GM12878 (cell line): ENCODE data around the gene ZBTB48. TPM values are rescaled to one million over a fixed set of nuclear protein-coding genes. Genes with fewer than 3 reads are reported as not detected.

Experiments
- BACH1 ChIP-seq: fragments of 450-650 bp; IDR thresholded peaks from 2 replicates; pipeline ENCODE4 v1.6.1; 2017; ENCODE audit warnings: mild to moderate bottlenecking, borderline replicate concordance
- KLF5 ChIP-seq: fragments of 450-650 bp; IDR thresholded peaks from 2 replicates; pipeline ENCODE4 v1.6.1; 2014; ENCODE audit warnings: mild to moderate bottlenecking; ENCODE audit not compliant: partially characterized antibody
- MXI1 ChIP-seq: fragments of 150-350 bp; IDR thresholded peaks from 2 replicates; pipeline ENCODE4 v1.6.1; 2011; ENCODE audit warnings: low read depth, mild to moderate bottlenecking, inconsistent platforms, low read length, improper control_type of control experiment
- MYC ChIP-seq: IDR thresholded peaks from 2 replicates; pipeline ENCODE4 v1.6.1; 2011; ENCODE audit warnings: mild to moderate bottlenecking, low read length, moderate library complexity, inconsistent platforms; ENCODE audit not compliant: insufficient read depth, insufficient replicate concordance, insufficient read length, severe bottlenecking
- NBN ChIP-seq: fragments of 450-650 bp; IDR thresholded peaks from 2 replicates; pipeline ENCODE4 v1.6.1; 2016
- PAX5 ChIP-seq: IDR thresholded peaks from 2 replicates; pipeline ENCODE4 v1.6.1; 2011; ENCODE audit warnings: low read depth, low read length, borderline replicate concordance
- PML ChIP-seq: IDR thresholded peaks from 2 replicates; pipeline ENCODE4 v1.6.1; 2012; ENCODE audit warnings: low read length, inconsistent platforms
- RAD51 ChIP-seq: fragments of 450-650 bp; IDR thresholded peaks from 2 replicates; pipeline ENCODE4 v1.6.1; 2016; ENCODE audit warnings: moderate library complexity, mild to moderate bottlenecking, inconsistent platforms
- SIN3A ChIP-seq: IDR thresholded peaks from 2 replicates; pipeline ENCODE4 v1.6.1; 2012; ENCODE audit warnings: low read depth, low read length, improper control_type of control experiment
- polyA plus RNA-seq, 11 experiments: library from polyadenylated mRNA; depleted of rRNA in 4 of 11; unstranded in 6 of 11; stranded (reverse) in 5 of 11; fragments of >200 nt; fragmentation: Nextera tagmentation in 4 of 11; fragmentation: Illumina TruSeq in 1 of 11; extraction: Ambion mirVana in 4 of 11; extraction: Trizol in 1 of 11; gene quantifications; 1 replicate in 1 of 11; 2 replicates in 10 of 11; pipeline versions ENCODE4 v1.2.1 to v1.2.3, GENCODE V29; 2011 to 2016; ENCODE audit warnings: inconsistent platforms in 2 of 11, missing spikeins in 2 of 11, low read depth in 1 of 11
- total RNA-seq, 4 experiments: library from RNA; depleted of rRNA in 3 of 4; stranded (reverse); fragments of >200 nt in 3 of 4; fragmentation: Illumina TruSeq in 1 of 4; extraction: Trizol in 1 of 4; gene quantifications; 2 replicates each; pipeline versions ENCODE4 v1.2.1 to v1.2.3, GENCODE V29; 2013 to 2021
- TF ChIP-seq, protein P1 (sequence below): fragments of 450-650 bp; IDR thresholded peaks from 2 replicates; pipeline ENCODE4 v1.6.1; 2016; ENCODE audit warnings: mild to moderate bottlenecking, moderate library complexity, borderline replicate concordance
- TF ChIP-seq, protein P2 (sequence below): fragments of 450-650 bp; IDR thresholded peaks from 2 replicates; pipeline ENCODE4 v1.6.1; 2018; ENCODE audit warnings: borderline replicate concordance, mild to moderate bottlenecking; ENCODE audit not compliant: partially characterized antibody
- TF ChIP-seq, protein P3 (sequence below): IDR thresholded peaks from 2 replicates; pipeline ENCODE4 v1.6.1; 2012; ENCODE audit warnings: mild to moderate bottlenecking, low read depth, low read length
- TF ChIP-seq, protein P4 (sequence below): IDR thresholded peaks from 2 replicates; pipeline ENCODE4 v1.6.1; 2011; ENCODE audit warnings: borderline replicate concordance, low read depth, mild to moderate bottlenecking, moderate library complexity, mixed read lengths, low read length; ENCODE audit not compliant: insufficient read depth; ENCODE audit errors: extremely low read length
- TF ChIP-seq, protein P5 (sequence below): fragments of 450-650 bp; IDR thresholded peaks from 2 replicates; pipeline ENCODE4 v1.6.1; 2017; ENCODE audit warnings: mild to moderate bottlenecking, low read depth, inconsistent platforms; ENCODE audit not compliant: poor library complexity, severe bottlenecking

ZBTB48 gene
- total and polyA plus RNA-seq, 10 of the 15 experiments (the other 5 are each of a cell fraction or from before 2014, with no cell fraction given), result 1.00 to 25.3 (median 16.7) TPM

DNA sequence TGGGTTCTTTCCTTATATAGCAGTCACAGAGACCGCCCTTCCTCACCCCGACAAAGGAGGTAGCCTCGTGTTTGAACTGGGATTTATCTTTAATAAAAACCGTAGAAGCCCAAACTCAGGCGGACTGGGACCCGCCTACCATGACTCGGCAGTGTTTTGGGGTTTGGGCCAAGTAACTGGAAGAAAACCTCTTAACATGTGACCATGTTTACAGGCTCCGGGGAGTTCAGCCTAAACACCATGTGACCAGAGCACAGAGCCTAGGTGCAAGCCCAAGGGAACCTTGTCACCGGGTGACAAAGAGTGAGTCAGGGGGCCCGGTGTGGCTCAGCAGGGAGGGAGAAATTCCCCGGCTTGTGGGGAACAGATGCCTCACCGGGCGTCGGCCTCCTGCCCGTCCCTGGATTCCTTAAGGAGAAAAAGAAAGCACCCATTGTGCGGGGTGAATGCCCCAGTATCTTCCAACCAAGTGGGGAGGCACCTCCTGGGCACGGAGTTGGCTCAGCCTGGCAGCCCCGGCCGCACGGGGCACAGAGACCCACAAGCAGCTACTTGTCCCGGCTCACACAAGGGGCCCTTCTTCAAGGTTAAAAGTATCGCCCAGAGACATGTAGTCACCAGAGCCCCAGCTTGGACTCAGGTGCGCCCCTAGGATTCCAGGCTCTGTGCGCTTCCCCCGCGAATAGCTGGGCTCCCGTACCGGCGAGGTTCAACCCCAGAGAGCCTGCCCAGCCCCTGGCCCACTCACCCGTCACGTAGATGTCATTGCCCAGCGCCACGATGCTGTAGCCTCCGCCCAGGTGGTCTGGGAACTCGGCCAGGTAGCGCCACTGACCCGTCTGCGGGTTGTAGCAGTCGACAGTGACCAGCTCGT, 21.5 kb downstream of the ZBTB48 start (continued):
- TF ChIP-seq, protein P1, sequence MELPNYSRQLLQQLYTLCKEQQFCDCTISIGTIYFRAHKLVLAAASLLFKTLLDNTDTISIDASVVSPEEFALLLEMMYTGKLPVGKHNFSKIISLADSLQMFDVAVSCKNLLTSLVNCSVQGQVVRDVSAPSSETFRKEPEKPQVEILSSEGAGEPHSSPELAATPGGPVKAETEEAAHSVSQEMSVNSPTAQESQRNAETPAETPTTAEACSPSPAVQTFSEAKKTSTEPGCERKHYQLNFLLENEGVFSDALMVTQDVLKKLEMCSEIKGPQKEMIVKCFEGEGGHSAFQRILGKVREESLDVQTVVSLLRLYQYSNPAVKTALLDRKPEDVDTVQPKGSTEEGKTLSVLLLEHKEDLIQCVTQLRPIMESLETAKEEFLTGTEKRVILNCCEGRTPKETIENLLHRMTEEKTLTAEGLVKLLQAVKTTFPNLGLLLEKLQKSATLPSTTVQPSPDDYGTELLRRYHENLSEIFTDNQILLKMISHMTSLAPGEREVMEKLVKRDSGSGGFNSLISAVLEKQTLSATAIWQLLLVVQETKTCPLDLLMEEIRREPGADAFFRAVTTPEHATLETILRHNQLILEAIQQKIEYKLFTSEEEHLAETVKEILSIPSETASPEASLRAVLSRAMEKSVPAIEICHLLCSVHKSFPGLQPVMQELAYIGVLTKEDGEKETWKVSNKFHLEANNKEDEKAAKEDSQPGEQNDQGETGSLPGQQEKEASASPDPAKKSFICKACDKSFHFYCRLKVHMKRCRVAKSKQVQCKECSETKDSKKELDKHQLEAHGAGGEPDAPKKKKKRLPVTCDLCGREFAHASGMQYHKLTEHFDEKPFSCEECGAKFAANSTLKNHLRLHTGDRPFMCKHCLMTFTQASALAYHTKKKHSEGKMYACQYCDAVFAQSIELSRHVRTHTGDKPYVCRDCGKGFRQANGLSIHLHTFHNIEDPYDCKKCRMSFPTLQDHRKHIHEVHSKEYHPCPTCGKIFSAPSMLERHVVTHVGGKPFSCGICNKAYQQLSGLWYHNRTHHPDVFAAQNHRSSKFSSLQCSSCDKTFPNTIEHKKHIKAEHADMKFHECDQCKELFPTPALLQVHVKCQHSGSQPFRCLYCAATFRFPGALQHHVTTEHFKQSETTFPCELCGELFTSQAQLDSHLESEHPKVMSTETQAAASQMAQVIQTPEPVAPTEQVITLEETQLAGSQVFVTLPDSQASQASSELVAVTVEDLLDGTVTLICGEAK, result 0 out of 2 replicates have a peak, but pooled peaks have one; percentile 4
- peak; percentile 85; the same call in 1 of the 2 replicates for TF ChIP-seq BACH1
- no peak; the same call in 1 of the 2 replicates for TF ChIP-seq SIN3A
- TF ChIP-seq, protein P2, sequence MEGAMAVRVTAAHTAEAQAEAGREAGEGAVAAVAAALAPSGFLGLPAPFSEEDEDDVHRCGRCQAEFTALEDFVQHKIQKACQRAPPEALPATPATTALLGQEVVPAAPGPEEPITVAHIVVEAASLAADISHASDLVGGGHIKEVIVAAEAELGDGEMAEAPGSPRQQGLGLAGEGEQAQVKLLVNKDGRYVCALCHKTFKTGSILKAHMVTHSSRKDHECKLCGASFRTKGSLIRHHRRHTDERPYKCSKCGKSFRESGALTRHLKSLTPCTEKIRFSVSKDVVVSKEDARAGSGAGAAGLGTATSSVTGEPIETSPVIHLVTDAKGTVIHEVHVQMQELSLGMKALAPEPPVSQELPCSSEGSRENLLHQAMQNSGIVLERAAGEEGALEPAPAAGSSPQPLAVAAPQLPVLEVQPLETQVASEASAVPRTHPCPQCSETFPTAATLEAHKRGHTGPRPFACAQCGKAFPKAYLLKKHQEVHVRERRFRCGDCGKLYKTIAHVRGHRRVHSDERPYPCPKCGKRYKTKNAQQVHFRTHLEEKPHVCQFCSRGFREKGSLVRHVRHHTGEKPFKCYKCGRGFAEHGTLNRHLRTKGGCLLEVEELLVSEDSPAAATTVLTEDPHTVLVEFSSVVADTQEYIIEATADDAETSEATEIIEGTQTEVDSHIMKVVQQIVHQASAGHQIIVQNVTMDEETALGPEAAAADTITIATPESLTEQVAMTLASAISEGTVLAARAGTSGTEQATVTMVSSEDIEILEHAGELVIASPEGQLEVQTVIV, result no peak
- TF ChIP-seq, protein P3, sequence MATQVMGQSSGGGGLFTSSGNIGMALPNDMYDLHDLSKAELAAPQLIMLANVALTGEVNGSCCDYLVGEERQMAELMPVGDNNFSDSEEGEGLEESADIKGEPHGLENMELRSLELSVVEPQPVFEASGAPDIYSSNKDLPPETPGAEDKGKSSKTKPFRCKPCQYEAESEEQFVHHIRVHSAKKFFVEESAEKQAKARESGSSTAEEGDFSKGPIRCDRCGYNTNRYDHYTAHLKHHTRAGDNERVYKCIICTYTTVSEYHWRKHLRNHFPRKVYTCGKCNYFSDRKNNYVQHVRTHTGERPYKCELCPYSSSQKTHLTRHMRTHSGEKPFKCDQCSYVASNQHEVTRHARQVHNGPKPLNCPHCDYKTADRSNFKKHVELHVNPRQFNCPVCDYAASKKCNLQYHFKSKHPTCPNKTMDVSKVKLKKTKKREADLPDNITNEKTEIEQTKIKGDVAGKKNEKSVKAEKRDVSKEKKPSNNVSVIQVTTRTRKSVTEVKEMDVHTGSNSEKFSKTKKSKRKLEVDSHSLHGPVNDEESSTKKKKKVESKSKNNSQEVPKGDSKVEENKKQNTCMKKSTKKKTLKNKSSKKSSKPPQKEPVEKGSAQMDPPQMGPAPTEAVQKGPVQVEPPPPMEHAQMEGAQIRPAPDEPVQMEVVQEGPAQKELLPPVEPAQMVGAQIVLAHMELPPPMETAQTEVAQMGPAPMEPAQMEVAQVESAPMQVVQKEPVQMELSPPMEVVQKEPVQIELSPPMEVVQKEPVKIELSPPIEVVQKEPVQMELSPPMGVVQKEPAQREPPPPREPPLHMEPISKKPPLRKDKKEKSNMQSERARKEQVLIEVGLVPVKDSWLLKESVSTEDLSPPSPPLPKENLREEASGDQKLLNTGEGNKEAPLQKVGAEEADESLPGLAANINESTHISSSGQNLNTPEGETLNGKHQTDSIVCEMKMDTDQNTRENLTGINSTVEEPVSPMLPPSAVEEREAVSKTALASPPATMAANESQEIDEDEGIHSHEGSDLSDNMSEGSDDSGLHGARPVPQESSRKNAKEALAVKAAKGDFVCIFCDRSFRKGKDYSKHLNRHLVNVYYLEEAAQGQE, result no peak
- TF ChIP-seq, protein P4, sequence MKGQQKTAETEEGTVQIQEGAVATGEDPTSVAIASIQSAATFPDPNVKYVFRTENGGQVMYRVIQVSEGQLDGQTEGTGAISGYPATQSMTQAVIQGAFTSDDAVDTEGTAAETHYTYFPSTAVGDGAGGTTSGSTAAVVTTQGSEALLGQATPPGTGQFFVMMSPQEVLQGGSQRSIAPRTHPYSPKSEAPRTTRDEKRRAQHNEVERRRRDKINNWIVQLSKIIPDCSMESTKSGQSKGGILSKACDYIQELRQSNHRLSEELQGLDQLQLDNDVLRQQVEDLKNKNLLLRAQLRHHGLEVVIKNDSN, result peak; percentile 49
- peak; percentile 66; the same call in 1 of the 2 replicates for TF ChIP-seq MXI1
- no peak for TF ChIP-seq PAX5
- TF ChIP-seq KLF5, result no peak
- no peak for TF ChIP-seq PML
- TF ChIP-seq NBN, result peak; percentile 53; the same call in 1 of the 2 replicates
- TF ChIP-seq, protein P5, sequence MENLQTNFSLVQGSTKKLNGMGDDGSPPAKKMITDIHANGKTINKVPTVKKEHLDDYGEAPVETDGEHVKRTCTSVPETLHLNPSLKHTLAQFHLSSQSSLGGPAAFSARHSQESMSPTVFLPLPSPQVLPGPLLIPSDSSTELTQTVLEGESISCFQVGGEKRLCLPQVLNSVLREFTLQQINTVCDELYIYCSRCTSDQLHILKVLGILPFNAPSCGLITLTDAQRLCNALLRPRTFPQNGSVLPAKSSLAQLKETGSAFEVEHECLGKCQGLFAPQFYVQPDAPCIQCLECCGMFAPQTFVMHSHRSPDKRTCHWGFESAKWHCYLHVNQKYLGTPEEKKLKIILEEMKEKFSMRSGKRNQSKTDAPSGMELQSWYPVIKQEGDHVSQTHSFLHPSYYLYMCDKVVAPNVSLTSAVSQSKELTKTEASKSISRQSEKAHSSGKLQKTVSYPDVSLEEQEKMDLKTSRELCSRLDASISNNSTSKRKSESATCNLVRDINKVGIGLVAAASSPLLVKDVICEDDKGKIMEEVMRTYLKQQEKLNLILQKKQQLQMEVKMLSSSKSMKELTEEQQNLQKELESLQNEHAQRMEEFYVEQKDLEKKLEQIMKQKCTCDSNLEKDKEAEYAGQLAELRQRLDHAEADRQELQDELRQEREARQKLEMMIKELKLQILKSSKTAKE, result peak; percentile 23
- peak; percentile 96 for TF ChIP-seq RAD51
- no peak for TF ChIP-seq MYC
